ENCODE data around the gene CREB5.
A peak's percentile ranks its signal among the peaks of the same experiment; 100 is the strongest.
"Not testable (repeated sequence)": the region's sequence is repeated elsewhere in the genome, so short reads cannot be mapped to it uniquely, and the experiment has no call there.

Gene CREB5

DNA sequence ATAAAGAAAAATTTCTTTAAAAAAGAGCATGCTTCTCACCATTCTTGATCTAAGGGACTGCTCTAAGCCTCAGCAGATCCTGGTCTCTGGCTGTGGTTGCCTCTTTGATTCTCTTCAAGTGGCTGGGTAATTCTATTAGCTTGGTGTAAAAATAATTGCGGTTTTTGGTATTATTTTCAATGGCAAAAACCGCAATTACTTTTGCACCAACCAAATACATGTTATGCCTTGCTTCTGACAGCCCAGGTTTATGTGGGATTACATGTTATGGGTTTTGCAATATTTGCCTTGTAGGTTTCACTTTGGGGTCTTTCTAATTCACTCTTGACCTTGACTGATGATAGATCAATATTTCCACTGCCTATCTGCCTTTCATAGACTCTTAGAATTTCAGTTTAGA, 20.0 kb upstream of the CREB5 start:
- H3K27me3 Mint-ChIP-seq: peaks cover 37% of the 10 kb centered on the region
- H3K4me1 Mint-ChIP-seq (ENCODE audit: low read depth): peaks cover 5% of the 10 kb centered on the region
- H3K4me3 Mint-ChIP-seq: no peak overlapping the region
- no peak overlapping the region for H3K27ac Mint-ChIP-seq
- no peaks in the 10 kb centered on the region for H3K36me3 Mint-ChIP-seq (ENCODE audit: low read depth)
- H3K9me3 Mint-ChIP-seq: no peaks in the 10 kb centered on the region
- intact Hi-C loops (cut with micrococcal nuclease): no loop called here

DNA sequence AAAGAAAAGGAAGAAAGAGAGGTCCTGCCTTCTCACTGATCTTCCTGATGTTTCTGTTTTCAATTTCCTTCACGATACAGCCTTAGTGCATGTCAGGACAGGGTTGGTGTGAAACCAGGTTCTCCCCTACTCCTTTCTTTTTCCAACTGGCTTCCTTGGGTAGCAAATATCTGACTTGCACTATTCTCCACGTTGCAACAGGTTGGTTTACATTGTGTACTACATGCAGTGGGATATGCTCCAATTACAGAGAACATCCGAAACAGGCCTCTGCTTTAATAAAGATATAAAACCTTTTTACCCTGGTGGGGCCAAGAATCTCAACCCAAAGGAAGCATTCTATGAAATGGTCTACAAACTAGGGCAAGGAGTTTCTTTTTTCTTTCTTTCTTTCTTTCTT, 16.9 kb upstream of the CREB5 start:
- intact Hi-C loops (cut with micrococcal nuclease): no loop called here
- H3K4me3 Mint-ChIP-seq: no peak overlapping the region

DNA sequence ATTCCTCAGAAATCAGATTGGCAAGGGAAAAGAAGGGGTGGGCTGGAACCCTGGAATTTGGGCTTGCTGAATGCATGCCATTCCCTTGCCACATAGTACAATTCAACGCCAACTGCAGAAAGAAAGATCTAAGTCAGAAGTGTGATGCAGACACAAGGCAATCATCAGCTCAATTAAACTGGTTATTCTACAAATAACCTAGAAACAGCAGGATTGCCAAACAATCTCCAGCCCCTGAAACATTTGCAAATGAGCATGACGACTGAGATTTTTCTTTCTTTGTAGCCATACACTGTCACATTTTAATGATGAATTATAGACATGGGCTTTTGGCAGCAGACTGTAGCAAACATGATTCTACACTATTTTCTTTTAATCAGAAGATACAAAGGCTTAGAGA, 16.5 kb upstream of the CREB5 start:
- H3K27me3 Mint-ChIP-seq: peaks cover 46% of the 10 kb centered on the region
- no peaks in the 10 kb centered on the region for H3K9me3 Mint-ChIP-seq
- H3K27ac Mint-ChIP-seq: no peak overlapping the region
- intact Hi-C loops (cut with micrococcal nuclease): no loop called here
- H3K4me3 Mint-ChIP-seq: no peak overlapping the region
- no peaks in the 10 kb centered on the region for H3K4me1 Mint-ChIP-seq (ENCODE audit: low read depth)
- H3K36me3 Mint-ChIP-seq (ENCODE audit: low read depth): no peaks in the 10 kb centered on the region

More for the DNA sequence above, 16.9 kb upstream of the CREB5 start:
- H3K36me3 Mint-ChIP-seq (ENCODE audit: low read depth): no peaks in the 10 kb centered on the region
- no peaks in the 10 kb centered on the region for H3K4me1 Mint-ChIP-seq (ENCODE audit: low read depth)
- no peak overlapping the region for H3K27ac Mint-ChIP-seq
- H3K9me3 Mint-ChIP-seq: no peaks in the 10 kb centered on the region
- H3K27me3 Mint-ChIP-seq: peaks cover 47% of the 10 kb centered on the region

DNA sequence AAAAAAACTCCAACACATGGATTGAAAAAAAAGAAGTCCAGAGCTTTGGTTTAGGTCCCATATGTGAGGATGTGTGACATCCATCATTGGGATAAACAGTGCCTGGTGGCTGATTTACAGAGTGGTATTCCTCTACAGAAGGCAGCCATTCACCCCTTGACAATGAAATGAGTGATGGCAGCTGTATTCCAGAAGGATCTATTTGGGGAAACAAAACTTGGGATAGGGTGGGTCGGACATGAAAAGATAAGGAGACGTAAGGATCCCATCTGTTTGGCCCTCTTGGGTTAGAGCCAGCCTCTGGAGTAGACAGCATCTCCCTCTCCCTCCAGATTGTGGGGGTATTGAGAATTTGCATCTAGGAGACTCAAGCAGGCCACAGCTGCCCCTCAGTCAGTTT, 15.2 kb upstream of the CREB5 start:
- Mint-ChIP-seq H3K4me1 (ENCODE audit: low read depth) (no peaks in the 10 kb centered on the region), H3K27ac (no peak overlapping the region), H3K9me3 (no peaks in the 10 kb centered on the region), H3K27me3 (peaks cover 45% of the 10 kb centered on the region), H3K36me3 (ENCODE audit: low read depth) (no peaks in the 10 kb centered on the region), H3K4me3 (no peak overlapping the region)
- intact Hi-C loops (cut with micrococcal nuclease): no loop called here

DNA sequence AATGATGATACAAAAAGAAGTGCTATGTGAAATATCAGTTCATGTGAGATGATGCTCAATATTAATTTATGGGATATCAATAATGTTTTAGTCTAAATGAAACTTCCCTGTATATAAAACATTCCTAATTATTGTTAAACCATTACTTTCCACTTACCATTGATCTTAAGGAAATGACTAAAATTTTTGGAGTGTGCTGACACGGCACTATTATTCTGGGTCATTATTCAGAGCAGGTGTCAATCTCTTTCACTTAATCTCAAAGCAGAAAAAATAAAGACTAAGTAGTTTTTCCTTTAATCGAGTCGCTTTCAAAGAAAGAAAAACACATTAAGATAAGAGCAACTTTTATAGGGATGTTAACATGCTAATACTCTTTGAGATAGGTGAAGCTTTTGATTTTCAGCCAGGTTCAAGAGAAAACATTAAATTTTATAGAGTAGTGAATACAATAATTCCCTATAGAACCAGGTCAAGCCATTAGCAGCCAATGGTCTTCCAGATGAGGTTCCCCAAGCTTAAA, 11.4 kb upstream of the CREB5 start:
- Mint-ChIP-seq H3K27me3 (peaks cover 43% of the 10 kb centered on the region), H3K4me3 (no peak overlapping the region), H3K9me3 (no peaks in the 10 kb centered on the region), H3K36me3 (ENCODE audit: low read depth) (no peaks in the 10 kb centered on the region), H3K27ac (no peak overlapping the region), H3K4me1 (ENCODE audit: low read depth) (peaks cover 7% of the 10 kb centered on the region)
- intact Hi-C loops (cut with micrococcal nuclease): no loop called here

DNA sequence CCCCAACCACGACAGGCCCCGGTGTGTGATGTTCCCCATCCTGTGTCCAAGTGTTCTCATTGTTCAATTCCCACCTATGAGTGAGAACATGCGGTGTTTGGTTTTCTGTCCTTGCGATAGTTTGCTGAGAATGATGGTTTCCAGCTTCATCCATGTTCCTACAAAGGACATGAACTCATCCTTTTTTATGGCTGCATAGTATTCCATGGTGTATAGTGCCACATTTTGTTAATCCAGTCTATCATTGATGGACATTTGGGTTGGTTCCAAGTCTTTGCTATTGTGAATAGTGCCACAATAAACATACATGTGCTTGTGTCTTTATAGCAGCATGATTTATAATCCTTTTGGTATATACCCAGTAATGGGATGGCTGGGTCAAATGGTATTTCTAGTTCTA, 10.8 kb upstream of the CREB5 start:
- intact Hi-C loops (cut with micrococcal nuclease); H3K9me3 Mint-ChIP-seq; H3K27ac Mint-ChIP-seq; H3K36me3 Mint-ChIP-seq (ENCODE audit: low read depth); H3K4me3 Mint-ChIP-seq: not testable (repeated sequence)
- Mint-ChIP-seq H3K27me3 (peaks cover 49% of the 10 kb centered on the region), H3K4me1 (ENCODE audit: low read depth) (peaks cover 13% of the 10 kb centered on the region)

DNA sequence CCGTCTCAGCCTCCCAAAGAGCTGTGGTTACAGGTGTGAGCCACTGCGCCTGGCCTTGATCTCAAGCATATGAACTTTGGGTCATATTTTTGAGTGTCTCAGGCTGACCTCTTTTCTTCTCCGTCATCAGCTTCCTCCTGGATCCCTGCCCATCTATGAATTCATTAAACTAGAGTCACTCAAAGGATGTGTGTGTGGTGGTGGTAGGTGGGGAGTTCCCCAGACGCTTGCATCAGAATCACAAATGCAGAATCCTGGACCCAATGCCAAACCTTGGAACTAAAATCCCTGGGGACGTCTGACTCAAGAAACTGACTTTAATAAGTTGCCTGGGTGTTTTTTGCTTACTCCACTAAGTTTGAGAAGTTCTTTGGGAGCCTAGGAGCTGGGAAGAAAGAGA, 6.7 kb upstream of the CREB5 start:
- H3K4me3 Mint-ChIP-seq: no peak overlapping the region
- peaks cover 38% of the 10 kb centered on the region for H3K4me1 Mint-ChIP-seq (ENCODE audit: low read depth)
- peaks cover 6% of the 10 kb centered on the region for H3K36me3 Mint-ChIP-seq (ENCODE audit: low read depth)
- H3K9me3 Mint-ChIP-seq: no peaks in the 10 kb centered on the region
- intact Hi-C loops (cut with micrococcal nuclease): no loop called here
- H3K27ac Mint-ChIP-seq: no peak overlapping the region
- peaks cover 67% of the 10 kb centered on the region for H3K27me3 Mint-ChIP-seq

DNA sequence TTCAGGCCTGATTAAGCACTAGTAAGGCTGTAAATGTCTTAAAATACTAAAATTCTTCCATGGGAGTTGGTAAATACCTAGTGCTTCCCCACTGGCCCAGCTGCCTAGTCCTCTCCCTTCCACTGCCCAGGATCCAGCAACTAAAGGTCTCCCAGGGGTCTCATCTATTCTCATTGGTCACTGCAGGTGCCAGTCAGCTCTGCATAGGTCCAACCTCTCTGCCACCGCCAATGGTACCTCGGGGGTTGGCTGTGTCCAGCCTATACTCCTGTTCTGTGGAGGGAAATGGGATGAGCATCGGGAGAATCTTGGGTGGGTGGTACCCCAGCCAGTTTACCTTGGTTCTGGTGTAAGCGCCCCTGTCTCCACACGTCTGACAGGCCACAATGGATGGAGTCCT, 6.1 kb upstream of the CREB5 start:
- intact Hi-C loops (cut with micrococcal nuclease): no loop called here
- Mint-ChIP-seq H3K27ac (no peak overlapping the region), H3K9me3 (no peaks in the 10 kb centered on the region), H3K4me1 (ENCODE audit: low read depth) (peaks cover 41% of the 10 kb centered on the region), H3K27me3 (peaks cover 70% of the 10 kb centered on the region), H3K4me3 (no peak overlapping the region), H3K36me3 (ENCODE audit: low read depth) (peaks cover 6% of the 10 kb centered on the region)

DNA sequence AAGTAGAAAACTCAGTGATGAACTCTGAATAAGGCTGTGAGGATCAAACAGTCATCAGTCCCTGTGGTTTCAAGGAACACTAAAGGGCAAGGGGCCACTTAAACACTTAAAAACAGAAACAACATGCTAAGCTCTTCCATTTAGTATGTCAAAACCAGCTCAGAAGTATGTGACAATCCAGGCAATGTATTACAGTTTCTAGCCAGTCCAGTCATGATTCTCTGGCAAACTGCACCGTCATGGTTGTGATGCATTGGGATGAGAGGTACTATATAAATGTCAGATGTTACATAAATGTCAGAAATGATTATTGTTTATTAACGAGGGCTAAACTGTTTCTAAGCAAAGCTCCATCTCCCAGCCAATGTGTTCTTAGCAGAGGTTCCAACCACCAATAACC, 4.7 kb upstream of the CREB5 start:
- intact Hi-C loops (cut with micrococcal nuclease): no loop called here
- peaks cover 77% of the 10 kb centered on the region for H3K27me3 Mint-ChIP-seq
- no peak overlapping the region for H3K4me3 Mint-ChIP-seq
- H3K27ac Mint-ChIP-seq: no peak overlapping the region
- peaks cover 41% of the 10 kb centered on the region for H3K4me1 Mint-ChIP-seq (ENCODE audit: low read depth)
- peaks cover 6% of the 10 kb centered on the region for H3K36me3 Mint-ChIP-seq (ENCODE audit: low read depth)
- no peaks in the 10 kb centered on the region for H3K9me3 Mint-ChIP-seq

DNA sequence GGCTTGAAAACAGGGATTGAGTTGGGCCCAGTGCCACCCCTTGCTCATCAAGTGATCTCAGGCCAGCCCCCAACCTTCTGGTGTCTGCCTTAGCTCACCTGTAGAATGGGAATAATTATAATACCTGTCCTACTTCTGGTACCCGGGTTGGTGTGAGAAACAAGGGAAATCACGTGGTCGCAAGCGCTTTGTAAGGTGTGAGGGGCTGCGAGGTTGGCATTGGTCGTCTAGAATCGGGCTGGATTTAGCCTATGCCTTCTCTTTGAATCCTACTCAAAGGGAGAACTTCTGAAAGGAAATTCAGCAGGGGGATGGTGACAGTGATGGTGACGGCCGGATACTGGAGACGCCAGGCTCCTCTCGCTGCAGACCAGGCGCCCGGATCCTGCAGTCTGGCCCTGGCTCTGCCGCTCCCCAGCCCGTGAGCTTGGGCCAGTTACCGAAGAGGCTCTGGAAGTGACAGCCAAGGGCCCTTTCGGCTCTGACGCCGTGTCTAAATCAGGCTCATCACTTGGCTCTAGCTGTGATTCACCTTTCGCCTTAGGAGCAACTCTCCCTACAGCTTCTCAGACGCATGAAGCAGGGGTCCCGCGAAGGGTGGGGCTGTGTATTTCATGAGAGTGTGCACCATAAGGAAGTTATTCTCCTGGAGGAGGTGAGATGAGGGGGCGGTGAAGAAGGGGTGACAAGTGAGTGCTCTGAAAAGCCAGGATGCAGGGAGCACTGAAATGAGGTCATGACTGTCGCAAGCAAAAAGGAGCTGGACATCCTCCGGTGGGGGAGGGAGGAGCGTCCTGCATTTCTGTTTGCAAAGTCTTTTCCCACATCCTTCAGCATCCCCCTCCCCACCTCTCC, 4.0 kb upstream of the CREB5 start:
- H3K9me3 Mint-ChIP-seq: no peaks in the 10 kb centered on the region
- H3K36me3 Mint-ChIP-seq (ENCODE audit: low read depth): peaks cover 6% of the 10 kb centered on the region
- peaks cover 81% of the 10 kb centered on the region for H3K27me3 Mint-ChIP-seq
- intact Hi-C loops (cut with micrococcal nuclease): no loop called here
- peak overlapping the region; percentile 90 for H3K4me3 Mint-ChIP-seq
- H3K4me1 Mint-ChIP-seq (ENCODE audit: low read depth): peaks cover 41% of the 10 kb centered on the region
- H3K27ac Mint-ChIP-seq: peak overlapping the region; percentile 92

DNA sequence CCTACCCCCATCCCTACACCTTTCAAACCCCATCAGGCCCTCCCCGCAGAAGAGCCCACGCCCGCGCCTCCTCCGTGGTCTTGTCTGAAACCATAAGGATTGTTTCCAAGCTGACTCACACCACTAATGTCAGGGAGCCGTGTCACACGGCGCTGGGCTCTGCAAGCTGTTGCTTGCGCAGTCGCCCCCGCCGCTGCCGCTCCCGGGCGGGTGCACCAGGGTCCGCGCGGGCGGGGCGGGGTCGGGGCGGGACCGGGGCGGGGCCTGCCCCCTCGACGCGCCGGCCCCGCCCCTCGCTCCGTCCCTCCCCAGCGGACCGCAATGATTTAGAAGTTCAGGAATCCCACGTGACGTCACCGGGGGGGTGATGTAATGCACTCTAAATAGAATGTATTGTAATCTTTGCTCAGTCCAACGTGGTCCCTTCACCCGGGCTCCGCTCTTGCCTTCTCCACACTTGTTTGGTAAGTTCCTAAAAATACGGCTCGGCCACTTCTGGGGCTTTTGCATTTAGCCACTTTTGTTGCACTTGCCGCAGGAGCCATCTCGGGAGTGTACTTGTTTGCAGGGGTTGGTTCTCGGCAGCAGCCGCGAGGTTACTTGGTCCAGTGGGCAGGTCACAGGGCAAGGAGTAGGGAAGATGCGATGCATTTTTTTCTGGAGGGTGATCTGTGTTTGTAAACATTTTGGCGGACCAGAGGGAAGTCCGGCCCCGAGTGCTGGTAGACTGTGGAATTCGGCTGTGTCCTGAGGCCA, 3.2 kb upstream of the CREB5 start:
- Mint-ChIP-seq H3K9me3 (no peaks in the 10 kb centered on the region), H3K27me3 (peaks cover 86% of the 10 kb centered on the region), H3K4me1 (ENCODE audit: low read depth) (peaks cover 41% of the 10 kb centered on the region), H3K36me3 (ENCODE audit: low read depth) (peaks cover 6% of the 10 kb centered on the region), H3K27ac (peak overlapping the region; percentile 92), H3K4me3 (peak overlapping the region; percentile 90)
- intact Hi-C loops (cut with micrococcal nuclease): no loop called here

DNA sequence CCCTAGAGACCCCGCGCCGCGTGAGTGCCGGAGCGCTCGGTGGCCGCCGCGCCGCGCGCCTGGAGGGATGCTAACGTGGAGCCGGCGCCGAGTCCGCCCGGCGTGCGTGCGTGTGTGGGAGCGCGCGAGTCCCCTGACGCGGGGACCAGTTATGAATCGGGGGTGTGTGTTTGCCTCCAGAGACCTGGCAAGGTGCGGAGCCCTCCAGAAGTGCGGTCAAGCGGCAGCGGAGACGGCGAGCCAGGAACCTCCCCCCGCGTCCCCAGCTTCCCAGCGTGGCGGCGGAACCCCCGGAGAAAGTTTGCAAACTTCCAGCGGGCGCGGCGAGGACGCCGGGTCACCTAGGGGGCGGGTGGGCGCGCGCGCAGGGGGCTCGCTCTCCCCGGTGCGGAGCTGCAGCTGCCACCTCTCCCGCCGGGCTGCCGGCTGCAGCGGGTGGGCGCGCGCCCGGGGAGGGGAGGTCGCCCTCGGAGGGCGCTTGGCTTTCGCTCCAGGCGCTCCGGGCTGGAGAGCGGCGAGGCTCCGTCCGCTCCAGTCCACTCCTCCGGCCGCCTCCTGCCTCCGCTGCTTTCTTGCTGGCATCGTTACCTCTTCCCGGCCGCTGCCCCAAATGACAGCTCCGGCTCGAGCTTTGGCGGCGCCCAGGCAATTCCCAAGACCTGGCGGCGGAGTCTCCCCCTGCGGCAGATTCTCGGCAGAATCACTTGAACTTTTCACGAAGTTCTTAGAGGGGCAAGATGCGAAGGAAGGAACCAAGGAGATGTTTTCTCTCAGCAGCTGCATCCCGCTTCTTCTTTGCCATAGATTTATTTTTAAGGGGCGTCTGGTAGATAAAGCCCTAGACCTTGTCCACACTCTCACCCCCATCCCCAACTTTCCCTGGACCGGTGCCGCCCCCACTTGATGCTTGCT, 2.3 kb upstream of the CREB5 start:
- Mint-ChIP-seq H3K4me3 (peak overlapping the region; percentile 90), H3K27me3 (peaks cover 83% of the 10 kb centered on the region), H3K27ac (peak overlapping the region; percentile 92), H3K4me1 (ENCODE audit: low read depth) (peaks cover 41% of the 10 kb centered on the region), H3K36me3 (ENCODE audit: low read depth) (peaks cover 6% of the 10 kb centered on the region), H3K9me3 (no peaks in the 10 kb centered on the region)
- intact Hi-C loops (cut with micrococcal nuclease): loop anchor here (5.0 kb wide), 2 partner anchors 97 to 272 kb away; no protein-coding TSS in a partner anchor

DNA sequence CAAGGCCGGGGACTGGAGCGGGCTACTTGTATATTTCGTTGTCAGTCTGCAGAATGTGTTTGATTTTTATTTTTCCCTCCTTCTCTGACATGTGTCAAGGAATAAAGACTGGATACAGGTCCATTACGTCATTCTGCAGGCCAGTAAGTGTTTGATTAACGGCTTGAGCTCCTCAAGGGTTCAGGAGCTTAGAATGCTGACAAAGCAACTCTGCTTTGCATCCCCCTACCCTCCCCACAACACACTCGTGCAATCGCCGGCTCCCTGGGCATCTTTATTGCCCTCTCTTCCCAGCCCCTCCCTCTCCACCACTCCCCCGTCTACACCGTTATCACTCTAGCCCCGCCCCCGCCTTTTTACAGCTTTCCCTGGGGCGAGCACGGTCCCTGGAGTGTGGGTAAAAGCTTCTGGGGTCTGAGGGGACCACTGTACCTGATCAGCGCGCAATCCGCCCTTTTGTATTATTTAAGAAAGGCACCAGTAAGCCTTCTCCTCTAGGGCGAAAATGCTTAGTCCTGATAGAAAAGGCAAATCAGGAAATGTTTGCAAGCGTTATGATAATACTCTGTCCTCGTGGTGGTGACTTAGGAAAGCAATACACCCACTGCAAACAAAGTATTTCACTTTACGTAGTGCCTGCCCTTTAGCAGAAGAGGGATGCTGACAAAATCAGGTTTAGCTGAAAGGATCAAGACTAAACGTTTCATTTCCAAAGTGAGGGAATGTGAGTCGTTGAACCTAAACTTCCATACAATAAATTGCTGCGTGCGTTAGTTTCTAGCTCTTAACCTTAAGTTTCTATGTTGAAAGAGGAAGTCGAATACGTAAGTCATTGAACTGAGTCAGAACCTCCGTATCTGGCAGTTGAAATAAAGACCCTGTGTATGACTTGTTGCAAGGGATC, 1.4 kb upstream of the CREB5 start:
- H3K36me3 Mint-ChIP-seq (ENCODE audit: low read depth): peaks cover 6% of the 10 kb centered on the region
- peak overlapping the region; percentile 92 for H3K27ac Mint-ChIP-seq
- H3K4me3 Mint-ChIP-seq: peak overlapping the region; percentile 75
- intact Hi-C loops (cut with micrococcal nuclease): loop anchor here (5.0 kb wide), 2 partner anchors 96 to 271 kb away; no protein-coding TSS in a partner anchor
- peaks cover 82% of the 10 kb centered on the region for H3K27me3 Mint-ChIP-seq
- no peaks in the 10 kb centered on the region for H3K9me3 Mint-ChIP-seq
- H3K4me1 Mint-ChIP-seq (ENCODE audit: low read depth): peaks cover 35% of the 10 kb centered on the region

Measured in dendritic cell treated with granulocyte-macrophage colony-stimulating factor and Interleukin-4, amounts not matched to agents 40 ng/mL and 50 ng/mL, for 4 days (primary cell).